HepG2 (cell line): Measurements from ENCODE around the gene BCO2. TPM values are rescaled to one million over a fixed set of nuclear protein-coding genes. Genes with fewer than 3 reads are reported as not detected.

ENCODE experiments used
- CBX5 ChIP-seq: sonication (generic); formaldehyde crosslinking; IDR thresholded peaks from 2 replicates; pipeline ENCODE4 v1.4.0; 2020; ENCODE audit warnings: missing genetic modification reagents, borderline replicate concordance
- E2F2 ChIP-seq: sonication (generic); formaldehyde crosslinking; IDR thresholded peaks from 2 replicates; pipeline ENCODE4 v1.4.0; 2020; ENCODE audit warnings: missing genetic modification reagents, borderline replicate concordance
- GRHL1 ChIP-seq: sonication (generic); formaldehyde crosslinking; conservative IDR thresholded peaks from 2 replicates; pipeline ENCODE4 v1.8.0; 2022; ENCODE audit warnings: missing genetic modification reagents
- JUNB ChIP-seq: sonication (generic); formaldehyde crosslinking; IDR thresholded peaks from 2 replicates; pipeline ENCODE4 v1.8.0; 2022; ENCODE audit warnings: missing genetic modification reagents, mild to moderate bottlenecking, borderline replicate concordance
- PAXIP1 ChIP-seq: sonication (generic); formaldehyde crosslinking; conservative IDR thresholded peaks from 2 replicates; pipeline ENCODE4 v1.4.0; 2020; ENCODE audit warnings: mild to moderate bottlenecking, missing genetic modification reagents, moderate library complexity
- SOX13 ChIP-seq, 3 experiments: fragments of 450-650 bp in 1 of 3; sonication (generic) in 1 of 3; formaldehyde crosslinking in 1 of 3; IDR thresholded peaks in 2 of 3; conservative IDR thresholded peaks in 1 of 3; 2 replicates each; pipeline versions ENCODE4 v1.5.0 to v1.6.1; 2016 to 2020; ENCODE audit warnings: antibody characterized with exemption in 1 of 3, mild to moderate bottlenecking in 1 of 3, missing compliant biosample characterization in 1 of 3, missing genetic modification reagents in 1 of 3, moderate library complexity in 1 of 3
- TFDP2 ChIP-seq: sonication (generic); formaldehyde crosslinking; IDR thresholded peaks from 2 replicates; pipeline ENCODE4 v1.4.0; 2020; ENCODE audit warnings: missing genetic modification reagents
- ZBTB2 ChIP-seq: sonication (generic); formaldehyde crosslinking; IDR thresholded peaks from 2 replicates; pipeline ENCODE4 v1.8.0; 2022; ENCODE audit warnings: low read depth, missing genetic modification reagents
- ZBTB39 ChIP-seq: sonication (generic); formaldehyde crosslinking; IDR thresholded peaks from 2 replicates; pipeline ENCODE4 v1.5.0; 2020; ENCODE audit warnings: missing genetic modification reagents
- ZBTB44 ChIP-seq: sonication (generic); formaldehyde crosslinking; IDR thresholded peaks from 2 replicates; pipeline ENCODE4 v1.4.0; 2020; ENCODE audit warnings: missing genetic modification reagents
- ZNF576 ChIP-seq: sonication (generic); formaldehyde crosslinking; IDR thresholded peaks from 2 replicates; pipeline ENCODE4 v1.4.0; 2020; ENCODE audit warnings: mild to moderate bottlenecking, missing genetic modification reagents
- ZNF761 ChIP-seq: sonication (generic); formaldehyde crosslinking; conservative IDR thresholded peaks from 2 replicates; pipeline ENCODE4 v1.4.0; 2020; ENCODE audit warnings: mild to moderate bottlenecking, missing genetic modification reagents
- polyA plus RNA-seq, 8 experiments: library from polyadenylated mRNA; depleted of rRNA in 3 of 8; stranded (reverse) in 7 of 8; unstranded in 1 of 8; fragments of >200 nt; fragmentation: Illumina TruSeq in 4 of 8; extraction: Trizol in 4 of 8; gene quantifications; 2 replicates each; pipeline versions ENCODE4 v1.2.1 to v1.2.3, GENCODE V29; 2011 to 2016; ENCODE audit warnings: low read depth in 4 of 8, missing spikeins in 1 of 8, mixed read lengths in 1 of 8; ENCODE audit not compliant: insufficient read depth in 1 of 8
- total RNA-seq, 5 experiments: library from RNA; depleted of rRNA; stranded (reverse); fragments of >200 nt; fragmentation: Illumina TruSeq; extraction: Trizol; gene quantifications; 2 replicates each; pipeline ENCODE4 v1.2.3, GENCODE V29; 2016; ENCODE audit warnings: low read depth in 1 of 5

BCO2 gene
- total and polyA plus RNA-seq, 2 of the 13 experiments (the other 11 are each of a cell fraction or from before 2014, with no cell fraction given) = 0.38 to 0.58 TPM

- TF ChIP-seq PAXIP1 (CRISPR knock-in tag) (peak; percentile 33; the same call in 1 of the 2 replicates), CBX5 (CRISPR knock-in tag) (no peak), ZBTB39 (CRISPR knock-in tag) (no peak), ZBTB2 (CRISPR knock-in tag) (no peak), TFDP2 (no peak), ZNF576 (CRISPR knock-in tag) (no peak), ZNF761 (CRISPR knock-in tag) (no peak), SOX13 (IDR thresholded peaks at IDR 0.05) (no peak), SOX13 (CRISPR knock-in tag; conservative IDR thresholded peaks at IDR 0.05 in 1 of 2, IDR thresholded peaks at IDR 0.05 in 1 of 2) (peak in 1 of 2 experiments; percentile 89; a peak in 2 of 4 replicates), JUNB (CRISPR knock-in tag) (no peak), E2F2 (CRISPR knock-in tag) (no peak), GRHL1 (CRISPR knock-in tag) (no peak), ZBTB44 (CRISPR knock-in tag) (no peak)
Observed at GRCh38 chr11:112241486-112241885, 66.2 kb downstream of the BCO2 start (continued).
